Measurements from ENCODE around the gene GET3. TPM values are rescaled to one million over a fixed set of nuclear protein-coding genes. Genes with fewer than 3 reads are reported as not detected.
"Not testable (repeated sequence)": the region's sequence is repeated elsewhere in the genome, so short reads cannot be mapped to it uniquely, and the experiment has no call there.

Gene GET3

GRCh38 chr19:12797607-12798006 lies 60.3 kb downstream of the GET3 start:
- H3K4me3 ChIP-seq (ENCODE audit: low read length); H3K9ac ChIP-seq (ENCODE audit: low read depth, low read length); H3K4me2 ChIP-seq (ENCODE audit: low read length); H3K9me3 ChIP-seq (replicated peaks; ENCODE audit: low read length); H3K27me3 ChIP-seq (ENCODE audit: control insufficient read depth, insufficient read depth, low read length): not testable (repeated sequence)
- Histone ChIP-seq H3K36me3 (ENCODE audit: insufficient read depth, low read length) (peaks cover 18% of the 10 kb centered on the region), H3K4me1 (ENCODE audit: control insufficient read depth, insufficient read depth, low read length) (peaks cover 36% of the 10 kb centered on the region)

Small RNA genes within 50 kb of the gene (small RNA-seq; reads per million reads assigned to genes)
- gene MIR5684 (not detected), gene SNORD41 (20.8 reads per million, percentile 94 among the genes with 10 or more reads in this experiment)

Measured in skeletal muscle satellite cell (primary cell).